Measurements from ENCODE around the gene TAGAP.

The TAGAP gene

DNA sequence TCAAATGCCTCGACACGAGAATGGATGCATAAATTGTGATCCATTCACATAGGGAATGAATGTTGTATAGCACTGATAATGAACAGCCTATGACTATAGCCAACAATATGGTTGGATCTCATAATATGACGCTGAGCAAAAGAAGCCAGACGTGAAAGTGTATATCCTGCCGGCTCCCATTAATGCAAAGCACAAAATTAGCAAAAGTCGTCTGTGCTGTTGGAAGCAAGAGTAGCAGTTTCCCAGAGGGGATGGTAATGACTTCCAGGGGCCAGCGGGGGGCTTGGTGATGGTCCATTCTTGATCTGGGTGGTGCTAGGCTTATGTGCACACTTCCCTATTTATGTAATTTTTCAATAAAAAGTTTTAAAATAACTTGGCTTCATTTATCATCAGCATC lies 1.0 kb upstream of the TAGAP start:
- H3K9ac ChIP-seq (ENCODE audit: low read length): no peak overlapping the region
- no peak overlapping the region for H3K4ac ChIP-seq (ENCODE audit: low read depth, low read length)
- no peak overlapping the region for H3K4me3 ChIP-seq (ENCODE audit: low read length)
- no peak overlapping the region for H2AK5ac ChIP-seq (ENCODE audit: low read length)
- no peak overlapping the region for H3K4me2 ChIP-seq (ENCODE audit: low read length)
- H2BK5ac ChIP-seq (ENCODE audit: low read length): no peak overlapping the region
- no peak overlapping the region for H3K56ac ChIP-seq (ENCODE audit: low read length)
- no peaks in the 10 kb centered on the region for H3K27me3 ChIP-seq (ENCODE audit: insufficient read depth, low read length, poor library complexity)
- no peak for DNase-seq
- H4K8ac ChIP-seq (ENCODE audit: low read depth, low read length): no peak overlapping the region
- H3K79me1 ChIP-seq (ENCODE audit: low read length): no peaks in the 10 kb centered on the region
- H2BK15ac ChIP-seq (replicated peaks; ENCODE audit: low read depth): no peak overlapping the region
- no peaks in the 10 kb centered on the region for H3K79me2 ChIP-seq (ENCODE audit: control insufficient read depth, insufficient read depth, low read length)
- no peaks in the 10 kb centered on the region for H3K4me1 ChIP-seq (ENCODE audit: control insufficient read depth, low read depth, low read length)
- H3K18ac ChIP-seq (ENCODE audit: low read length): no peak overlapping the region
- no peaks in the 10 kb centered on the region for H3K36me3 ChIP-seq (ENCODE audit: control insufficient read depth, insufficient read depth, low read length)
- no peak overlapping the region for H3K23ac ChIP-seq (ENCODE audit: low read length)
- no peak overlapping the region for H2BK120ac ChIP-seq (ENCODE audit: low read depth, low read length)
- no peak overlapping the region for H3K27ac ChIP-seq (ENCODE audit: low read depth, low read length)
- no CpG with 5 or more reads among the region's 7 CpGs for WGBS (ENCODE audit: extremely low coverage, insufficient coverage, low lambda C conversion rate)
- no peak overlapping the region for H4K5ac ChIP-seq (ENCODE audit: low read length)

DNA sequence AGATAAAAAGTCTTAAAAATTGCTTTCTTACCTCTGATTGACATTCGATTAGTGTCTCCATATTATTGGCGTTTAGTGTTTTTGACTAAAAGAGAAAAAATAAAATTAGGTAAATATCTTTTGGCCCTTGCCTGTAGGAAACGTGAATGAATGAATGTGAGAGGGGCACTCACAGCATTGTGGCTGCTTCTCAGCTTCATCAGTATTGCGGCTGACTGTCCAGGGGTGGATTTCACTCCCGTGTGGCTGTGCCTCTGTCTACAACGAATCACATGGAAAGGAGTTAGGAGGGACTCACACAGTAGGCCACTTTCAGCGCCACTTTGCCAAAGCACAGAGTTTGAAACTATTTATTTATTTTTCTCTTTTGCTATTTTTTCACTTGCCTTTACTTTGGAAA lies 844 bp downstream of the TAGAP start:
- Histone ChIP-seq H4K8ac (ENCODE audit: low read depth, low read length) (no peak overlapping the region), H2BK5ac (ENCODE audit: low read length) (no peak overlapping the region), H3K4me2 (ENCODE audit: low read length) (no peak overlapping the region), H2BK120ac (ENCODE audit: low read depth, low read length) (no peak overlapping the region), H3K36me3 (ENCODE audit: control insufficient read depth, insufficient read depth, low read length) (no peaks in the 10 kb centered on the region), H3K9ac (ENCODE audit: low read length) (no peak overlapping the region), H3K27ac (ENCODE audit: low read depth, low read length) (no peak overlapping the region), H3K18ac (ENCODE audit: low read length) (no peak overlapping the region), H3K4me3 (ENCODE audit: low read length) (no peak overlapping the region), H3K27me3 (ENCODE audit: insufficient read depth, low read length, poor library complexity) (no peaks in the 10 kb centered on the region), H4K5ac (ENCODE audit: low read length) (no peak overlapping the region), H3K23ac (ENCODE audit: low read length) (no peak overlapping the region), H2AK5ac (ENCODE audit: low read length) (no peak overlapping the region), H3K79me2 (ENCODE audit: control insufficient read depth, insufficient read depth, low read length) (no peaks in the 10 kb centered on the region), H3K56ac (ENCODE audit: low read length) (no peak overlapping the region), H2BK15ac (replicated peaks; ENCODE audit: low read depth) (no peak overlapping the region), H3K4me1 (ENCODE audit: control insufficient read depth, low read depth, low read length) (no peaks in the 10 kb centered on the region), H3K4ac (ENCODE audit: low read depth, low read length) (no peak overlapping the region), H3K79me1 (ENCODE audit: low read length) (no peaks in the 10 kb centered on the region)
- WGBS (ENCODE audit: extremely low coverage, insufficient coverage, low lambda C conversion rate): no CpG with 5 or more reads among the region's 7 CpGs
- no peak for DNase-seq

DNA sequence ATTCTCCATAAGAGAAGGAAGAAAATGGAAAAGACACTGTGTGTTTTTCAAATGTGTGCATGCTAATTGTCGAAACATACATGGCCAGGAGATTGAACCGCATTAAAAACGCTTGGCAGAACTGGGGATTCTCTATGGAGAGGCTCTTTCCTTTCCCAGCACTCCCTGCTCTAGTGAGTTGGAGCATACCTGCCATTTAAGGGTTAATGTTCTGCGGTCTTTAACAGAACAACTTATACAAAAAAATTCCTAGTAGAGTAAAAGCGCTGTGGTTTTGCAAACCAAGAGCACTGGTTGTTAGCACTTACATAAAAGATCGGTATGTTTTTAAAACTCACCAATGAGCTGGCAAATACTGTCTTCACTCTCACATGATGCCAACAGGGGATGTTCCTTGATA lies 1.5 kb downstream of the TAGAP start:
- no peak overlapping the region for H2BK5ac ChIP-seq (ENCODE audit: low read length)
- no CpG with 5 or more reads among the region's 6 CpGs for WGBS (ENCODE audit: extremely low coverage, insufficient coverage, low lambda C conversion rate)
- H3K23ac ChIP-seq (ENCODE audit: low read length): no peak overlapping the region

GRCh38 chr6:159042826-159043181 lies 2.0 kb downstream of the TAGAP start:
- Histone ChIP-seq H3K18ac (ENCODE audit: low read length) (no peak overlapping the region), H2BK5ac (ENCODE audit: low read length) (no peak overlapping the region), H3K36me3 (ENCODE audit: control insufficient read depth, insufficient read depth, low read length) (no peaks in the 10 kb centered on the region), H3K4ac (ENCODE audit: low read depth, low read length) (no peak overlapping the region), H3K56ac (ENCODE audit: low read length) (no peak overlapping the region), H3K23ac (ENCODE audit: low read length) (no peak overlapping the region), H4K8ac (ENCODE audit: low read depth, low read length) (no peak overlapping the region), H3K4me1 (ENCODE audit: control insufficient read depth, low read depth, low read length) (no peaks in the 10 kb centered on the region), H3K4me2 (ENCODE audit: low read length) (no peak overlapping the region), H3K79me2 (ENCODE audit: control insufficient read depth, insufficient read depth, low read length) (no peaks in the 10 kb centered on the region), H3K27ac (ENCODE audit: low read depth, low read length) (no peak overlapping the region), H2AK5ac (ENCODE audit: low read length) (no peak overlapping the region), H3K27me3 (ENCODE audit: insufficient read depth, low read length, poor library complexity) (no peaks in the 10 kb centered on the region), H3K4me3 (ENCODE audit: low read length) (no peak overlapping the region), H4K5ac (ENCODE audit: low read length) (no peak overlapping the region), H2BK120ac (ENCODE audit: low read depth, low read length) (no peak overlapping the region), H3K79me1 (ENCODE audit: low read length) (no peaks in the 10 kb centered on the region), H2BK15ac (replicated peaks; ENCODE audit: low read depth) (no peak overlapping the region), H3K9ac (ENCODE audit: low read length) (no peak overlapping the region)
- no CpG with 5 or more reads among the region's 5 CpGs for WGBS (ENCODE audit: extremely low coverage, insufficient coverage, low lambda C conversion rate)
- no peak for DNase-seq

More for the DNA sequence above, 1.5 kb downstream of the TAGAP start:
- Histone ChIP-seq H2AK5ac (ENCODE audit: low read length) (no peak overlapping the region), H4K5ac (ENCODE audit: low read length) (no peak overlapping the region), H3K36me3 (ENCODE audit: control insufficient read depth, insufficient read depth, low read length) (no peaks in the 10 kb centered on the region), H3K79me2 (ENCODE audit: control insufficient read depth, insufficient read depth, low read length) (no peaks in the 10 kb centered on the region), H2BK120ac (ENCODE audit: low read depth, low read length) (no peak overlapping the region), H3K56ac (ENCODE audit: low read length) (no peak overlapping the region), H3K4me2 (ENCODE audit: low read length) (no peak overlapping the region), H3K18ac (ENCODE audit: low read length) (no peak overlapping the region), H2BK15ac (replicated peaks; ENCODE audit: low read depth) (no peak overlapping the region), H3K79me1 (ENCODE audit: low read length) (no peaks in the 10 kb centered on the region), H3K4me1 (ENCODE audit: control insufficient read depth, low read depth, low read length) (no peaks in the 10 kb centered on the region), H3K27ac (ENCODE audit: low read depth, low read length) (no peak overlapping the region), H3K4ac (ENCODE audit: low read depth, low read length) (no peak overlapping the region), H3K4me3 (ENCODE audit: low read length) (no peak overlapping the region), H3K9ac (ENCODE audit: low read length) (no peak overlapping the region), H4K8ac (ENCODE audit: low read depth, low read length) (no peak overlapping the region), H3K27me3 (ENCODE audit: insufficient read depth, low read length, poor library complexity) (no peaks in the 10 kb centered on the region)
- DNase-seq: no peak

GRCh38 chr6:159042003-159042825 lies 2.6 kb downstream of the TAGAP start:
- H3K27me3 ChIP-seq (ENCODE audit: insufficient read depth, low read length, poor library complexity): no peaks in the 10 kb centered on the region

DNA sequence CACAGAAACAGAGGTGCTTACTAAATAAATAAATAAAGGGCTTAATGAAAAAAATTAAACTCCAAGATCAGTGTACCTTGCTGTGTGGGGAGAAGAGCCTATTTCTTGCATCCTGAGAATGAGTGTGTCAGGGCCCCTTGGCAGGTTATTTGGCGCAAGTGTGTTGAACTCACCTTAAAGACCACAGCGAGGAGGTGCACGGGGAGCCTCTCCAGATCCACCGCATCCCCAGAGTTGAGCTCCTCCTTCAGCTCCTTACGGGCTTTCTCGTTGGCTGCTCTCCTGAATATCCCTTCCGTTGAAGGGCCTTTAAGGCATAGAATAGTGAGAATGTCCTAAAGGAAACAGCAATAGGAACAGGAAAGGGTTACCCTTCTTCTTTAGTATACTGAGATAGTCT lies 3.6 kb downstream of the TAGAP start:
- H3K23ac ChIP-seq (ENCODE audit: low read length): no peak overlapping the region
- no peak overlapping the region for H3K56ac ChIP-seq (ENCODE audit: low read length)
- H3K27ac ChIP-seq (ENCODE audit: low read depth, low read length): no peak overlapping the region
- no peak overlapping the region for H4K8ac ChIP-seq (ENCODE audit: low read depth, low read length)
- no peak overlapping the region for H3K4ac ChIP-seq (ENCODE audit: low read depth, low read length)
- H3K4me2 ChIP-seq (ENCODE audit: low read length): no peak overlapping the region
- H3K27me3 ChIP-seq (ENCODE audit: insufficient read depth, low read length, poor library complexity): no peaks in the 10 kb centered on the region
- no peak overlapping the region for H3K18ac ChIP-seq (ENCODE audit: low read length)
- H3K4me3 ChIP-seq (ENCODE audit: low read length): no peak overlapping the region
- DNase-seq: no peak
- no CpG with 5 or more reads among the region's 7 CpGs for WGBS (ENCODE audit: extremely low coverage, insufficient coverage, low lambda C conversion rate)
- H2BK5ac ChIP-seq (ENCODE audit: low read length): no peak overlapping the region
- H3K79me2 ChIP-seq (ENCODE audit: control insufficient read depth, insufficient read depth, low read length): no peaks in the 10 kb centered on the region
- no peaks in the 10 kb centered on the region for H3K36me3 ChIP-seq (ENCODE audit: control insufficient read depth, insufficient read depth, low read length)
- H2AK5ac ChIP-seq (ENCODE audit: low read length): no peak overlapping the region
- H3K79me1 ChIP-seq (ENCODE audit: low read length): no peaks in the 10 kb centered on the region
- no peak overlapping the region for H2BK15ac ChIP-seq (replicated peaks; ENCODE audit: low read depth)
- no peak overlapping the region for H4K5ac ChIP-seq (ENCODE audit: low read length)
- no peak overlapping the region for H3K9ac ChIP-seq (ENCODE audit: low read length)
- H3K4me1 ChIP-seq (ENCODE audit: control insufficient read depth, low read depth, low read length): no peaks in the 10 kb centered on the region
- no peak overlapping the region for H2BK120ac ChIP-seq (ENCODE audit: low read depth, low read length)

More at GRCh38 chr6:159042003-159042825, 2.6 kb downstream of the TAGAP start:
- Histone ChIP-seq H3K56ac (ENCODE audit: low read length) (no peak overlapping the region), H4K5ac (ENCODE audit: low read length) (no peak overlapping the region), H2BK120ac (ENCODE audit: low read depth, low read length) (no peak overlapping the region), H4K8ac (ENCODE audit: low read depth, low read length) (no peak overlapping the region), H3K4ac (ENCODE audit: low read depth, low read length) (no peak overlapping the region), H3K36me3 (ENCODE audit: control insufficient read depth, insufficient read depth, low read length) (no peaks in the 10 kb centered on the region), H3K79me1 (ENCODE audit: low read length) (no peaks in the 10 kb centered on the region), H3K9ac (ENCODE audit: low read length) (no peak overlapping the region), H3K27ac (ENCODE audit: low read depth, low read length) (no peak overlapping the region), H3K18ac (ENCODE audit: low read length) (no peak overlapping the region), H3K4me3 (ENCODE audit: low read length) (no peak overlapping the region), H2BK15ac (replicated peaks; ENCODE audit: low read depth) (no peak overlapping the region), H3K4me1 (ENCODE audit: control insufficient read depth, low read depth, low read length) (no peaks in the 10 kb centered on the region), H3K23ac (ENCODE audit: low read length) (no peak overlapping the region), H3K4me2 (ENCODE audit: low read length) (no peak overlapping the region), H3K79me2 (ENCODE audit: control insufficient read depth, insufficient read depth, low read length) (no peaks in the 10 kb centered on the region), H2BK5ac (ENCODE audit: low read length) (no peak overlapping the region), H2AK5ac (ENCODE audit: low read length) (no peak overlapping the region)
- no CpG with 5 or more reads among the region's 14 CpGs for WGBS (ENCODE audit: extremely low coverage, insufficient coverage, low lambda C conversion rate)
- DNase-seq: peak; percentile 94
